ENCODE data around the gene PWWP2A. TPM values are rescaled to one million over a fixed set of nuclear protein-coding genes. Genes with fewer than 3 reads are reported as not detected.

Gene PWWP2A
- total RNA-seq, 1 donor from 2014 or later: 22.7 TPM

- Mint-ChIP-seq H3K27me3 (ENCODE audit: low read depth) (no peaks in the 10 kb centered on the region), H3K4me1 (ENCODE audit: low read depth) (no peaks in the 10 kb centered on the region), H3K4me3 (ENCODE audit: low read depth) (no peak overlapping the region), H3K27ac (no peak overlapping the region), H3K36me3 (ENCODE audit: low read depth) (peaks cover 68% of the 10 kb centered on the region), H3K9me3 (no peaks in the 10 kb centered on the region)
- DNase-seq (ENCODE audit: low spot score): no peak
- intact Hi-C loops (cut with micrococcal nuclease): no loop called here
Observed at GRCh38 chr5:160054831-160055230, 64.4 kb downstream of the PWWP2A start.

GRCh38 chr5:160054047-160054446, 65.2 kb downstream of the PWWP2A start:
- no peak for DNase-seq (ENCODE audit: low spot score)
- Mint-ChIP-seq H3K27me3 (ENCODE audit: low read depth) (no peaks in the 10 kb centered on the region), H3K4me1 (ENCODE audit: low read depth) (no peaks in the 10 kb centered on the region), H3K4me3 (ENCODE audit: low read depth) (no peak overlapping the region), H3K9me3 (no peaks in the 10 kb centered on the region), H3K27ac (no peak overlapping the region), H3K36me3 (ENCODE audit: low read depth) (peaks cover 73% of the 10 kb centered on the region)
- intact Hi-C loops (cut with micrococcal nuclease): no loop called here

GRCh38 chr5:160049099-160049498, 70.2 kb downstream of the PWWP2A start:
- Mint-ChIP-seq H3K9me3 (no peaks in the 10 kb centered on the region), H3K36me3 (ENCODE audit: low read depth) (peaks cover 48% of the 10 kb centered on the region), H3K27ac (no peak overlapping the region), H3K4me1 (ENCODE audit: low read depth) (peaks cover 3% of the 10 kb centered on the region), H3K4me3 (ENCODE audit: low read depth) (no peak overlapping the region), H3K27me3 (ENCODE audit: low read depth) (no peaks in the 10 kb centered on the region)
- intact Hi-C loops (cut with micrococcal nuclease): no loop called here
- no peak for DNase-seq (ENCODE audit: low spot score)

- H3K36me3 Mint-ChIP-seq (ENCODE audit: low read depth): peaks cover 42% of the 10 kb centered on the region
- H3K27ac Mint-ChIP-seq: no peak overlapping the region
- DNase-seq (ENCODE audit: low spot score): no peak
- intact Hi-C loops (cut with micrococcal nuclease): no loop called here
- no peak overlapping the region for H3K4me3 Mint-ChIP-seq (ENCODE audit: low read depth)
- H3K4me1 Mint-ChIP-seq (ENCODE audit: low read depth): peaks cover 4% of the 10 kb centered on the region
- no peaks in the 10 kb centered on the region for H3K27me3 Mint-ChIP-seq (ENCODE audit: low read depth)
- no peaks in the 10 kb centered on the region for H3K9me3 Mint-ChIP-seq
Observed at GRCh38 chr5:160048131-160048530, 71.1 kb downstream of the PWWP2A start.

GRCh38 chr5:160047423-160047822, 71.8 kb downstream of the PWWP2A start:
- Mint-ChIP-seq H3K27ac (no peak overlapping the region), H3K36me3 (ENCODE audit: low read depth) (peaks cover 41% of the 10 kb centered on the region), H3K4me3 (ENCODE audit: low read depth) (no peak overlapping the region), H3K9me3 (no peaks in the 10 kb centered on the region), H3K4me1 (ENCODE audit: low read depth) (peaks cover 4% of the 10 kb centered on the region), H3K27me3 (ENCODE audit: low read depth) (no peaks in the 10 kb centered on the region)
- DNase-seq (ENCODE audit: low spot score): no peak
- intact Hi-C loops (cut with micrococcal nuclease): no loop called here

- H3K9me3 Mint-ChIP-seq: no peaks in the 10 kb centered on the region
- intact Hi-C loops (cut with micrococcal nuclease): no loop called here
- no peak for DNase-seq (ENCODE audit: low spot score)
- no peak overlapping the region for H3K27ac Mint-ChIP-seq
- peaks cover 4% of the 10 kb centered on the region for H3K4me1 Mint-ChIP-seq (ENCODE audit: low read depth)
- H3K27me3 Mint-ChIP-seq (ENCODE audit: low read depth): no peaks in the 10 kb centered on the region
- H3K4me3 Mint-ChIP-seq (ENCODE audit: low read depth): no peak overlapping the region
- H3K36me3 Mint-ChIP-seq (ENCODE audit: low read depth): peaks cover 28% of the 10 kb centered on the region
Observed at GRCh38 chr5:160044967-160045366, 74.3 kb downstream of the PWWP2A start.

GRCh38 chr5:160044391-160044804, 74.9 kb downstream of the PWWP2A start:
- Mint-ChIP-seq H3K4me1 (ENCODE audit: low read depth) (peaks cover 4% of the 10 kb centered on the region), H3K9me3 (no peaks in the 10 kb centered on the region), H3K36me3 (ENCODE audit: low read depth) (peaks cover 25% of the 10 kb centered on the region), H3K27me3 (ENCODE audit: low read depth) (no peaks in the 10 kb centered on the region), H3K27ac (no peak overlapping the region), H3K4me3 (ENCODE audit: low read depth) (no peak overlapping the region)
- no peak for DNase-seq (ENCODE audit: low spot score)
- intact Hi-C loops (cut with micrococcal nuclease): no loop called here

- Mint-ChIP-seq H3K27me3 (ENCODE audit: low read depth) (no peaks in the 10 kb centered on the region), H3K27ac (no peak overlapping the region), H3K36me3 (ENCODE audit: low read depth) (peaks cover 31% of the 10 kb centered on the region), H3K4me3 (ENCODE audit: low read depth) (no peak overlapping the region), H3K4me1 (ENCODE audit: low read depth) (peaks cover 4% of the 10 kb centered on the region), H3K9me3 (no peaks in the 10 kb centered on the region)
- no peak for DNase-seq (ENCODE audit: low spot score)
- intact Hi-C loops (cut with micrococcal nuclease): no loop called here
Observed at GRCh38 chr5:160042671-160043070, 76.6 kb downstream of the PWWP2A start.

Other genes with a start within 250 kb of the PWWP2A start
- gene ADRA1B, start 203.0 kb downstream of the PWWP2A start, total RNA-seq: not detected in 2 replicates
- gene TTC1, start 110.3 kb downstream of the PWWP2A start, total RNA-seq: 64.0 and 64.9 TPM in 2 replicates
- gene FABP6, start 110.1 kb upstream of the PWWP2A start, total RNA-seq: not detected in 2 replicates
- not detected in 2 replicates for gene CCNJL, start 193.1 kb upstream of the PWWP2A start, total RNA-seq